GM23248 (cell line): ENCODE results near the gene CNIH3. TPM values are rescaled to one million over a fixed set of nuclear protein-coding genes. Genes with fewer than 3 reads are reported as not detected.

Experiments
- DNase-seq: peaks from one replicate; pipeline ENCODE4 v3.0.0-alpha.2; 2015
- H2AFZ ChIP-seq: fragments of 200-600 bp; sonication (generic); 2 replicates; pipeline ENCODE4 v1.6.1; 2016; ENCODE audit warnings: antibody characterized with exemption
- H3F3A ChIP-seq: fragments of 200-600 bp; sonication (generic); 2 replicates; pipeline ENCODE4 v1.6.1; 2016; ENCODE audit warnings: mild to moderate bottlenecking, antibody characterized with exemption, mixed run types; ENCODE audit not compliant: insufficient read depth
- H3K27ac ChIP-seq: fragments of 200-600 bp; sonication (generic); 2 replicates; pipeline ENCODE4 v1.5.1; 2016; ENCODE audit warnings: mild to moderate bottlenecking
- H3K27me3 ChIP-seq: fragments of 200-600 bp; sonication (generic); replicated peaks from 2 replicates; pipeline ENCODE4 v1.6.1; 2016; ENCODE audit warnings: mild to moderate bottlenecking; ENCODE audit not compliant: insufficient read depth
- H3K36me3 ChIP-seq: fragments of 200-600 bp; sonication (generic); 2 replicates; pipeline ENCODE4 v1.6.1; 2016; ENCODE audit warnings: low read depth, mild to moderate bottlenecking
- H3K4me1 ChIP-seq: fragments of 200-600 bp; sonication (generic); 2 replicates; pipeline ENCODE4 v1.6.1; 2016; ENCODE audit warnings: mild to moderate bottlenecking; ENCODE audit not compliant: insufficient read depth
- H3K4me2 ChIP-seq: fragments of 200-600 bp; sonication (generic); one replicate; pipeline ENCODE4 v1.6.1; 2016; ENCODE audit warnings: mild to moderate bottlenecking; ENCODE audit not compliant: unreplicated experiment
- H3K4me3 ChIP-seq: fragments of 200-600 bp; sonication (generic); 2 replicates; pipeline ENCODE4 v1.5.1; 2016; ENCODE audit warnings: mild to moderate bottlenecking
- H3K79me2 ChIP-seq: fragments of 200-600 bp; sonication (generic); 2 replicates; pipeline ENCODE4 v1.6.1; 2016; ENCODE audit warnings: mild to moderate bottlenecking; ENCODE audit not compliant: insufficient read depth
- H3K9ac ChIP-seq: fragments of 200-600 bp; sonication (generic); 2 replicates; pipeline ENCODE4 v1.6.1; 2016; ENCODE audit warnings: mild to moderate bottlenecking
- H3K9me2 ChIP-seq: fragments of 200-600 bp; sonication (generic); 2 replicates; pipeline ENCODE4 v1.6.1; 2016; ENCODE audit warnings: mixed run types, mild to moderate bottlenecking, moderate library complexity; ENCODE audit not compliant: insufficient read depth
- H3K9me3 ChIP-seq: fragments of 200-600 bp; sonication (generic); one replicate; pipeline ENCODE4 v1.6.1; 2017; ENCODE audit warnings: low read depth
- H4K20me1 ChIP-seq: fragments of 200-600 bp; sonication (generic); 2 replicates; pipeline ENCODE4 v1.6.0; 2016; ENCODE audit not compliant: insufficient read depth
- EZH2 ChIP-seq: fragments of 200-600 bp; sonication (generic); IDR thresholded peaks from 2 replicates; pipeline ENCODE4 v1.6.1; 2018; ENCODE audit warnings: antibody characterized with exemption, mild to moderate bottlenecking; ENCODE audit not compliant: insufficient read depth, poor library complexity, severe bottlenecking
- EZH2phosphoT487 ChIP-seq: fragments of 200-600 bp; sonication (generic); IDR thresholded peaks from 2 replicates; pipeline ENCODE4 v1.6.1; 2018; ENCODE audit warnings: antibody characterized with exemption, moderate library complexity, mild to moderate bottlenecking, low read depth; ENCODE audit not compliant: insufficient read depth
- WGBS, 2 experiments: methylation state at CpG; one replicate each; pipeline ENCODE4 v1.1.6; 2015 to 2017; ENCODE audit warnings: low lambda C conversion rate in 2 of 2, low coverage in 1 of 2; ENCODE audit errors: missing lambda C conversion rate in 2 of 2; 5-methylcytosine and 5-hydroxymethylcytosine counted together
- in situ Hi-C: fragments of 300-500 bp; cut with MboI; formaldehyde crosslinking; loops from 2 replicates; pipeline ENCODE4 v1.15.0; 2020
- polyA plus RNA-seq: library from polyadenylated mRNA; unstranded; fragments of >200 nt; fragmentation: Nextera tagmentation; extraction: Ambion mirVana; gene quantifications from 2 replicates; pipeline ENCODE4 v1.2.1, GENCODE V29; 2016
- total RNA-seq: library from RNA; depleted of rRNA; stranded (reverse); fragments of >200 nt; shearing (Covaris generic); gene quantifications from 2 replicates; pipeline ENCODE4 v1.2.3, GENCODE V29; 2014

Gene CNIH3
- total and polyA plus RNA-seq, 2 experiments from 2014 or later = 4.7 to 6.4 TPM

GRCh38 chr1:224639426-224639975, 23.4 kb downstream of the CNIH3 start:
- H3F3A ChIP-seq = peaks cover 18% of the 10 kb centered on the region
- H3K27me3 ChIP-seq = no peaks in the 10 kb centered on the region
- no peaks in the 10 kb centered on the region for H3K36me3 ChIP-seq
- no peak overlapping the region for H3K27ac ChIP-seq
- H3K4me3 ChIP-seq = no peak overlapping the region
- H3K9me3 ChIP-seq = no peaks in the 10 kb centered on the region
- no peak for TF ChIP-seq EZH2
- TF ChIP-seq EZH2phosphoT487 = no peak
- 98% methylated on average over 5 of the region's 5 CpGs for WGBS, 2 experiments
- DNase-seq = no peak
- in situ Hi-C loops = no loop called here
- no peaks in the 10 kb centered on the region for H4K20me1 ChIP-seq
- H3K9ac ChIP-seq = no peak overlapping the region
- no peaks in the 10 kb centered on the region for H3K9me2 ChIP-seq
- no peak overlapping the region for H3K4me2 ChIP-seq
- H2AFZ ChIP-seq = no peak overlapping the region
- H3K79me2 ChIP-seq = no peaks in the 10 kb centered on the region
- peaks cover 22% of the 10 kb centered on the region for H3K4me1 ChIP-seq

- H3K27ac ChIP-seq = no peak overlapping the region
- H3K4me3 ChIP-seq = no peak overlapping the region
- no peak overlapping the region for H3K4me2 ChIP-seq
- no peaks in the 10 kb centered on the region for H3K9me2 ChIP-seq
- H3K27me3 ChIP-seq = no peaks in the 10 kb centered on the region
- peaks cover 17% of the 10 kb centered on the region for H3K4me1 ChIP-seq
- no peak for DNase-seq
- no peak for TF ChIP-seq EZH2
- TF ChIP-seq EZH2phosphoT487 = no peak
- H3F3A ChIP-seq = peaks cover 12% of the 10 kb centered on the region
- no peaks in the 10 kb centered on the region for H3K79me2 ChIP-seq
- no peaks in the 10 kb centered on the region for H3K9me3 ChIP-seq
- in situ Hi-C loops = loop anchor here (10.0 kb wide), 1 partner anchor 215 kb away; no protein-coding TSS in a partner anchor
- 91 to 95% methylated on average over 6 of the region's 6 CpGs for WGBS, 2 experiments
- H2AFZ ChIP-seq = no peak overlapping the region
- H3K9ac ChIP-seq = no peak overlapping the region
- no peaks in the 10 kb centered on the region for H4K20me1 ChIP-seq
- H3K36me3 ChIP-seq = no peaks in the 10 kb centered on the region
Measured at GRCh38 chr1:224640018-224640417, 23.9 kb downstream of the CNIH3 start.

DNA sequence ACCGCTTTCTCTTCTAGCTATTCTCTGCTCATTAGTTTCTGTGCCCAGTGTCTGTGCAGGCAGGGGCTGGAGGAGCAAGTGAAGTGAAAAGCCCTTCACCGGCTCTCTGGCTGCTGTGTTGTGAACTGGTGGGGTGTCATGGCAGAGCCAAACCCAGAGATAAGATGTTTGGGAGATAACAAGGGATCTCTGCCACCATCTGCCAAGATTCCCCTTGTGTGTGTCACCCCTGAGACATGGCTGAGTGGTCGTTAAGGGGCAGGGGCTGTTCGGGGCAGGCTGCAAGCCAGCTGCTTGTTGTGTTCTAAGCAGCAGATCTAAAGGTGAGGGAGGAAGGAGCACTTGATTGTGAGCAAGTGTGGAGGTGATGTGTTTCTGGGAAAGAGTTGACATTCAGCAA, 24.5 kb downstream of the CNIH3 start:
- H2AFZ ChIP-seq = no peak overlapping the region
- no peaks in the 10 kb centered on the region for H3K9me2 ChIP-seq
- no peak overlapping the region for H3K9ac ChIP-seq
- no peaks in the 10 kb centered on the region for H3K36me3 ChIP-seq
- no peaks in the 10 kb centered on the region for H4K20me1 ChIP-seq
- peaks cover 9% of the 10 kb centered on the region; the same call in 1 of the 2 replicates for H3F3A ChIP-seq
- H3K4me2 ChIP-seq = no peak overlapping the region
- no peaks in the 10 kb centered on the region for H3K9me3 ChIP-seq
- H3K27me3 ChIP-seq = no peaks in the 10 kb centered on the region
- no peak for DNase-seq
- no peak overlapping the region for H3K4me3 ChIP-seq
- no peaks in the 10 kb centered on the region for H3K79me2 ChIP-seq
- WGBS, 2 experiments = 62 to 73% methylated on average over 4 of the region's 4 CpGs
- in situ Hi-C loops = loop anchor here (10.0 kb wide), 1 partner anchor 214 kb away; no protein-coding TSS in a partner anchor
- no peak for TF ChIP-seq EZH2phosphoT487
- TF ChIP-seq EZH2 = no peak
- H3K4me1 ChIP-seq = peaks cover 13% of the 10 kb centered on the region
- no peak overlapping the region for H3K27ac ChIP-seq

DNA sequence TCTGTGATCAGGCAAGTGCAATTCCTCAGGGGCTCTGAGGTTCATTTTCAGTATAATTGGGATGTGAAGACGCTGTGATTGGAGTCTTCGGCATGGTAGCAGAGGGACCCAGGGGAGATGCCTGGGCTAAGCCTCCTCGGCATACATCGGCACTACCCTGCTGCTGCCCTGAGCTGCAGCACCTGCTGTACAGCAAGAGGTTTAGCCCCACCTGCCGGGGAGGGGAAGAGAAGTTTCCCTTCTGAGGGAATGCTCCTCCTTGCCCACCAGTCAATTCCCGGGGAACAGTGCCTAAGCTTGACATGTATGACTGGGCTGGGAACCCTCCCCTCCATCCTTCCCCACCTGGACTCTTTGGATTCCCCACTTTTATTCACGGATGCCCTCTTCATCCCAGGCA, 24.9 kb downstream of the CNIH3 start:
- no peak for DNase-seq
- Histone ChIP-seq H3K9ac (no peak overlapping the region), H3F3A (peaks cover 5% of the 10 kb centered on the region; the same call in 1 of the 2 replicates), H3K4me1 (peaks cover 8% of the 10 kb centered on the region; the same call in 1 of the 2 replicates), H3K27ac (no peak overlapping the region), H2AFZ (no peak overlapping the region), H3K36me3 (no peaks in the 10 kb centered on the region), H4K20me1 (no peaks in the 10 kb centered on the region), H3K9me2 (no peaks in the 10 kb centered on the region), H3K9me3 (no peaks in the 10 kb centered on the region), H3K4me3 (no peak overlapping the region), H3K4me2 (no peak overlapping the region), H3K79me2 (no peaks in the 10 kb centered on the region), H3K27me3 (no peaks in the 10 kb centered on the region)
- in situ Hi-C loops = loop anchor here (10.0 kb wide), 1 partner anchor 214 kb away; no protein-coding TSS in a partner anchor
- TF ChIP-seq EZH2 = no peak
- TF ChIP-seq EZH2phosphoT487 = no peak
- WGBS, 2 experiments = 91 to 92% methylated on average over 7 of the region's 7 CpGs
